ENCODE data around the gene DNAJB1. TPM values are rescaled to one million over a fixed set of nuclear protein-coding genes. Genes with fewer than 3 reads are reported as not detected.

The DNAJB1 gene
- total RNA-seq, 1 donor: 70.9 TPM

DNA sequence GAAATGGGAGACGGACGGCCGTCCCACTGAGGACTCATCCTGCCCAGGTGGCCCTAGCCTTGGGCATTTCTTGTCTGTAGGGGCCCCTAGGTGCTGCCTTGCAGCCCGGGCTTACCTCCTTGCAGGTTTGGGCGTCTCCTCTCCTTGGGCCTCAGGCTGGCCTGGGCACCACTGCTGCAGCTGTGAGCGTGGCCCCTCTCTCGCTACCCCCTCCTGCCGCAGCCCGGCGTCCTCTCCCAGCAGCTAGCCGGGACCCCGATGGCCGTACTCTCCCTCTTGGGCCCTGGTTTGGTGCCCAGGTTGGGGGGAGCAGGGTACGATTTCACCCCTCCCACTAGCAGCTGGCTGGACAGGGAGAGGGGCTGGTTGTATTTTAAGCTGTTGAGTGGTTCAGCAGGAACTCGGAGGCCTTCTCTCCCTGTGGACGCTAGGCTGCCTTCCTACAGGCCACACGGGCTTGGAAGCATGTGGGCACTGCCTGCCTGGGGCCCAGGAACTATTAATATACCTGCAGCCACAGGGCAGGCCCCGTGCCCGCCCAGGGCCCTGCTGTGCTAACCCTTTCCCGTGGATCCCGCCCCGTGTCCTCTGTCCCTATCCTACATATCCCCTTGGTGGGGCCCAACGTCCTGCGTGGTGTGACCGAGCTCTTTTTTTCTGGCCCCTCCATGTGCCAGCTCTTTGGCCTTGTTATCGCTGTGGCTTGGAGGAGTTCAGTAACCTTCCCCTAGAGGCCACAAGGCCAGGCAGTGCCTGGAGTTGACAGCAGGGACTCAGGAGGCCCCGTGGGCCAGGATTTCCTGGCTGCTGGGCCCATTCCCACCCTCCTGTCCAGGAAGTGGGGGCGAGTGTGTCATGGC, 41.9 kb upstream of the DNAJB1 start:
- peak; percentile 64 for DNase-seq (ENCODE audit: insufficient read length, low spot score, missing footprints)
- Histone ChIP-seq H3K4me2 (ENCODE audit: insufficient read depth, low read length) (no peak overlapping the region), H3K4me3 (ENCODE audit: insufficient read depth, low read length) (no peak overlapping the region), H3K4me1 (ENCODE audit: insufficient read depth, low read length) (peaks cover 37% of the 10 kb centered on the region), H3K27ac (ENCODE audit: low read depth, low read length) (peak overlapping the region; percentile 82), H2AFZ (ENCODE audit: low read length) (peak overlapping the region; percentile 78), H3K27me3 (ENCODE audit: insufficient read depth, low read length) (no peaks in the 10 kb centered on the region), H4K20me1 (ENCODE audit: insufficient read depth, low read length) (no peaks in the 10 kb centered on the region), H3K79me2 (ENCODE audit: insufficient read depth, low read length) (peaks cover 28% of the 10 kb centered on the region), H3K36me3 (ENCODE audit: insufficient read depth, low read length) (peaks cover 2% of the 10 kb centered on the region), H3K9me3 (ENCODE audit: low read depth, low read length) (no peaks in the 10 kb centered on the region)
- TF ChIP-seq, protein P1, sequence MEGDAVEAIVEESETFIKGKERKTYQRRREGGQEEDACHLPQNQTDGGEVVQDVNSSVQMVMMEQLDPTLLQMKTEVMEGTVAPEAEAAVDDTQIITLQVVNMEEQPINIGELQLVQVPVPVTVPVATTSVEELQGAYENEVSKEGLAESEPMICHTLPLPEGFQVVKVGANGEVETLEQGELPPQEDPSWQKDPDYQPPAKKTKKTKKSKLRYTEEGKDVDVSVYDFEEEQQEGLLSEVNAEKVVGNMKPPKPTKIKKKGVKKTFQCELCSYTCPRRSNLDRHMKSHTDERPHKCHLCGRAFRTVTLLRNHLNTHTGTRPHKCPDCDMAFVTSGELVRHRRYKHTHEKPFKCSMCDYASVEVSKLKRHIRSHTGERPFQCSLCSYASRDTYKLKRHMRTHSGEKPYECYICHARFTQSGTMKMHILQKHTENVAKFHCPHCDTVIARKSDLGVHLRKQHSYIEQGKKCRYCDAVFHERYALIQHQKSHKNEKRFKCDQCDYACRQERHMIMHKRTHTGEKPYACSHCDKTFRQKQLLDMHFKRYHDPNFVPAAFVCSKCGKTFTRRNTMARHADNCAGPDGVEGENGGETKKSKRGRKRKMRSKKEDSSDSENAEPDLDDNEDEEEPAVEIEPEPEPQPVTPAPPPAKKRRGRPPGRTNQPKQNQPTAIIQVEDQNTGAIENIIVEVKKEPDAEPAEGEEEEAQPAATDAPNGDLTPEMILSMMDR (IDR thresholded peaks at IDR 0.05; ENCODE audit: extremely low read depth, low read depth, low read length): no peak

- no peaks in the 10 kb centered on the region for H3K27me3 ChIP-seq (ENCODE audit: insufficient read depth, low read length)
- peaks cover 28% of the 10 kb centered on the region for H3K79me2 ChIP-seq (ENCODE audit: insufficient read depth, low read length)
- H4K20me1 ChIP-seq (ENCODE audit: insufficient read depth, low read length): no peaks in the 10 kb centered on the region
- H3K4me2 ChIP-seq (ENCODE audit: insufficient read depth, low read length): no peak overlapping the region
- H3K4me1 ChIP-seq (ENCODE audit: insufficient read depth, low read length): peaks cover 37% of the 10 kb centered on the region
- DNase-seq (ENCODE audit: insufficient read length, low spot score, missing footprints): peak; percentile 54
- H3K9me3 ChIP-seq (ENCODE audit: low read depth, low read length): no peaks in the 10 kb centered on the region
- no peak overlapping the region for H3K4me3 ChIP-seq (ENCODE audit: insufficient read depth, low read length)
- no peak overlapping the region for H3K27ac ChIP-seq (ENCODE audit: low read depth, low read length)
- H3K36me3 ChIP-seq (ENCODE audit: insufficient read depth, low read length): no peaks in the 10 kb centered on the region
- TF ChIP-seq, protein P1 (IDR thresholded peaks at IDR 0.05; ENCODE audit: extremely low read depth, low read depth, low read length): no peak
- H2AFZ ChIP-seq (ENCODE audit: low read length): no peak overlapping the region
Measured at GRCh38 chr19:14558370-14559066, 40.3 kb upstream of the DNAJB1 start.

DNA sequence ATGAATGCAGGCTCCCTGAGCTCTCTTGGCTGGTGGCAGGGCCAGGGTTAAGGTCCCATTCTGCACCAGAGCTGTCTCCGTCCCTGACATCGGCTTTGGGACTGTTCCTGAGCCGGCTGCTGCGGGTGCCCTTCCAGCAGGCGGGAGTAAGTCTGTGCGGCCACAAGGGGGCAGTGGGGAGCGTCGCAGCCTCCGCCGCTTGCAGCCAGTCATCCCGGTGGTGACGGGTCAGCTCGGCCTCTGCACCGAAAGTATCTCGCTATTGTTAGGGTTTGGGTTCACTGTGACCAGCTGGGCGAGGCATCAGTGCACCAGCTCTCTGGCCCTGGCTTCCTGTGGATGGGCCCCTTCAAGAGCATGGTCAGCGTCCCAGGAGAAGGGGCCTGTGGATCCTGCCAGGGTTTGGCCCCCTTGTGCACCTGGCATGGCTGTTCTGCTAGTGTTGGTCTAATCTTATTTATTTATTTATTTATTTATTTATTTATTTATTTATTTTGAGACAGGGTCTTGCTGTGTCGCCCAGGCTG, 38.5 kb upstream of the DNAJB1 start:
- H2AFZ ChIP-seq (ENCODE audit: low read length): peak overlapping the region; percentile 92
- H3K79me2 ChIP-seq (ENCODE audit: insufficient read depth, low read length): peaks cover 26% of the 10 kb centered on the region
- peak overlapping the region; percentile 74 for H3K4me2 ChIP-seq (ENCODE audit: insufficient read depth, low read length)
- H3K9me3 ChIP-seq (ENCODE audit: low read depth, low read length): no peaks in the 10 kb centered on the region
- H3K36me3 ChIP-seq (ENCODE audit: insufficient read depth, low read length): no peaks in the 10 kb centered on the region
- peaks cover 3% of the 10 kb centered on the region for H4K20me1 ChIP-seq (ENCODE audit: insufficient read depth, low read length)
- peak overlapping the region; percentile 52 for H3K4me3 ChIP-seq (ENCODE audit: insufficient read depth, low read length)
- no peaks in the 10 kb centered on the region for H3K27me3 ChIP-seq (ENCODE audit: insufficient read depth, low read length)
- TF ChIP-seq, protein P1 (IDR thresholded peaks at IDR 0.05; ENCODE audit: extremely low read depth, low read depth, low read length): peak; percentile 91
- peak; percentile 99 for DNase-seq (ENCODE audit: insufficient read length, low spot score, missing footprints)
- H3K27ac ChIP-seq (ENCODE audit: low read depth, low read length): peak overlapping the region; percentile 54
- H3K4me1 ChIP-seq (ENCODE audit: insufficient read depth, low read length): peaks cover 27% of the 10 kb centered on the region
